Measurements from ENCODE around the gene IL11.

IL11 gene

DNA sequence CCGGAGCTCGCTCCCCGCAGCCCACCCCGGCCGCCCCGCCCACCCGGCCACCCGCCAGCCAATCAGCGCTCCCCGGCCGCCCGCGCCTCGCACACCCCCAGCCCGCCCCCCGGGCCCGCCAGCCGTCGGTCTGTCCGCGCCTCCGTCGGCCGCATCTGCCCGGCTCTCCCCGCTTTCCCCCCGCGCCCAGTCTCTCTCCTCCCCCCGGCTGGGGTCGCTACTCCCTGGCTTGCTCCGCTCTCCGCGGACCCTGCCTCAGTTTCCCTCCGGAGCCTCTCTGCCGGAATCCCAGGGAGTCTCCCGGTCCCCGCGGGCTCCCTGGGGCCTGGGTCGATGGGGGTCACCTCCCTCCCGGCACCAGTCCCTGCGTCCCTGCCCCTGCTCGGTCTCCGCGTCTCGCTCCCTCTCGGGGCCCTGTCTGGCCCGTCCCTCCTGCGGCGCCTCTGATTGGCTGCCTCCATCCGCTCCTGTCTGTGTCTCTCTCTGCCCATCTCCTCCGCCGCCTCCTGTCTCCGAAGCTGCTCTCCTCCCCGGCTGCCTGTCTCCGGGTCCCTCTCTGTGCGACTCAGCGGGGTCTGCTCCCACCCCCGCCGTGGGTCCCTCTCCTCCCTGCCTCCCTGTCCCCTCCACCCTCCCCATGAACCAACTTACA lies 484 bp downstream of the IL11 start:
- no peak for DNase-seq (ENCODE audit: low read depth)
- H3K4me3 ChIP-seq (ENCODE audit: low read depth, low read length) = no peak overlapping the region
- TF ChIP-seq, protein P1, sequence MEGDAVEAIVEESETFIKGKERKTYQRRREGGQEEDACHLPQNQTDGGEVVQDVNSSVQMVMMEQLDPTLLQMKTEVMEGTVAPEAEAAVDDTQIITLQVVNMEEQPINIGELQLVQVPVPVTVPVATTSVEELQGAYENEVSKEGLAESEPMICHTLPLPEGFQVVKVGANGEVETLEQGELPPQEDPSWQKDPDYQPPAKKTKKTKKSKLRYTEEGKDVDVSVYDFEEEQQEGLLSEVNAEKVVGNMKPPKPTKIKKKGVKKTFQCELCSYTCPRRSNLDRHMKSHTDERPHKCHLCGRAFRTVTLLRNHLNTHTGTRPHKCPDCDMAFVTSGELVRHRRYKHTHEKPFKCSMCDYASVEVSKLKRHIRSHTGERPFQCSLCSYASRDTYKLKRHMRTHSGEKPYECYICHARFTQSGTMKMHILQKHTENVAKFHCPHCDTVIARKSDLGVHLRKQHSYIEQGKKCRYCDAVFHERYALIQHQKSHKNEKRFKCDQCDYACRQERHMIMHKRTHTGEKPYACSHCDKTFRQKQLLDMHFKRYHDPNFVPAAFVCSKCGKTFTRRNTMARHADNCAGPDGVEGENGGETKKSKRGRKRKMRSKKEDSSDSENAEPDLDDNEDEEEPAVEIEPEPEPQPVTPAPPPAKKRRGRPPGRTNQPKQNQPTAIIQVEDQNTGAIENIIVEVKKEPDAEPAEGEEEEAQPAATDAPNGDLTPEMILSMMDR (IDR thresholded peaks at IDR 0.05; ENCODE audit: insufficient read depth, low read depth, low read length, missing control alignments) = no peak

DNA sequence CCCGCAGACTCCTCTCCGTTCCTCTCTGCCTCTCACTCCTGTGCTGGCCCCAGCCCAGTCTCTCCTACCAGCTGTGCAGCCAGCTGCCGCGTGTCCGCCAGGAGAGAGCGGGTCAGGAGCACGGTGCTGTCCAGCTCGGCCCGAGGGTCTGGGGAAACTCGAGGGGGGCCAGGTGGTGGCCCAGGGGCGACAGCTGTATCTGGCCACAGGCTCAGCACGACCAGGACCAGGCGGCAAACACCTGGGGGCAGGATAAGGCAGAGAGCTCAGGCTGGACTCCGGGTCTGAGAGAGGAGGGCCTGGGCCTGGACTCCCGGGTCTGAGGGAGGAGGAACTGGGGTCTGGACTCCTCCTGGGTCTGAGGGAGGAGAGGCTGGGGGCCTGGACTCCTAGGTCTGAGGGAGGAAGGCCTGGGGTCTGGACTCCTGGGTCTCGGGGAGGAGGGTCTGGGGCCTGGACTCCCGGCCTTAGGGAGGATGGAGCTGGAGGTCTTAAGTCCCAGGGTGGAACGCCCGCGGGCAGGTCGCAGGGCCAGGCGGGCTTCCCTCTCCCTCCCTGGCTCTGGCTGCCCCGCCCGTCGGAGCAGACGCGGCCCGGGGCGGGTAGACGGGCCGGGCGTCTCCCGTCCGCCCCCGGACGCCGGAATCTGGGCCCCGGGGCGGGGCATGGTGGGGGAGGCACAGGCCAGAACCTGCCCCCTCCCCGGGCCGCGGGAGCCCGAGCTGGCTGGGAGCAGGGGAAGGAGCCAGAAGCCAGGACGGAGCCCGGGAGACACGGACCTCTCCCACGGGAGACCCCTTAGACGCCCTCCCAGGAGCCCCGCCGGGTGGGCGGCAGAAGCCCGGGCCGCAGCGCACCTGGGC lies 1.3 kb downstream of the IL11 start:
- no peak for DNase-seq (ENCODE audit: low read depth)
- TF ChIP-seq, protein P1 (IDR thresholded peaks at IDR 0.05; ENCODE audit: insufficient read depth, low read depth, low read length, missing control alignments) = no peak
- no peak overlapping the region for H3K4me3 ChIP-seq (ENCODE audit: low read depth, low read length)

DNA sequence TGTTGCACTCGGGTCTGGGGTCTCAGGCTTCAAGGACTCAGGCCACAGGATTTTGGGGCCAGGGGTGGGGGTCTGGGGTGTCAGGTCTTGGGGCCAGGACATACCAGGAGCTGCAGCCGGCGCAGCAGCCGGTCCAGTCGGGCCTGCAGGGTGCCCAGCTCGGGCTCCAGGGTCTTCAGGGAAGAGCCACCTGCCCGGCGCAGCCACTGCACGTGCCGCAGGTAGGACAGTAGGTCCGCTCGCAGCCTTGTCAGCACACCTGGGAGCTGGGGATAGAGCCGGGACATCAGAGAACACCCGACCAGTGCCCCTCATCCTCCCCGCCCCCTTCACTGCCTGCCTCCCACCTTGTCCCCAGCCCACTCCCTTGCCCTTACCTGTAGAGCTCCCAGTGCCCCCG lies 2.2 kb downstream of the IL11 start:
- no peak overlapping the region for H3K4me3 ChIP-seq (ENCODE audit: low read depth, low read length)
- TF ChIP-seq, protein P1 (IDR thresholded peaks at IDR 0.05; ENCODE audit: insufficient read depth, low read depth, low read length, missing control alignments) = no peak
- DNase-seq (ENCODE audit: low read depth) = no peak

DNA sequence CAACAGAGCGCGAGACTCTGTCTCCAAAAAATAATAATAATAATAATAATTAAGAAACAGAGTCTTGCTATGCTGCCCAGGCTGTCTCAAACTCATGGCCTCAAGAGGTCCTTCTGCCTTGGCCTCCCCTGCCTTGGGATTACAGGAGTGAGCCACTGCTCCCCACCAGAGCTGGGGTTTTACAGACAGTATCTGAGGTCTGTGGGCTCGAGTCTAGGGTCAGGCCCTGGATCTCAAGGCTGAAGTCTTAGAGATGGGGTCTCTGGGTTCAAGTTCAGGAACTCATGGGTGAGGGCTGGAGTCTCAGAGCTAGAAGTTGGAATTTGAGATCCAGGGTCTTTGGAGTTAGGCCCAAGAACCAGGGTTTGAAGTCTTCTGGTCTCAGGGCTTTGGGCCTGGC lies 3.5 kb downstream of the IL11 start:
- H3K4me3 ChIP-seq (ENCODE audit: low read depth, low read length) = no peak overlapping the region
- TF ChIP-seq, protein P1 (IDR thresholded peaks at IDR 0.05; ENCODE audit: insufficient read depth, low read depth, low read length, missing control alignments) = no peak

DNA sequence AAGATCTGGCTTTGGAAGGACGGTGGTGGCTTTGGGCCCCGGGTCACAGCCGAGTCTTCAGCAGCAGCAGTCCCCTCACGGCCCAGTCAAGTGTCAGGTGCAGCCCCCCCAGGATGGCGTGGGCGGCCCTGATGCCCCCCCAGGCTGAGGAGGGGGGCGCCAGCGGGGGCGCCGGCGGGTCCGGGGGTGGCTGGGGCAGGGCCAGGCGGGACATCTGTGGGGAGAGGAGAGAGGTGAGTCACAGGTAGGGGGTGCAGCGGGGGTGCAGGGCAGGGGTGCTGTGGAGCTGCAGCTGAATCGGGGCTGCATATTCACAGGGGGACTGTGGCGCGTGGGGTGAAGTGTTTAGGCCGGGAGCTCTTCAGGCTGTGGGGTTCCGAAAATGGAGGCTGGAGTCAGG lies 4.3 kb downstream of the IL11 start:
- DNase-seq (ENCODE audit: low read depth) = no peak
- TF ChIP-seq, protein P1 (IDR thresholded peaks at IDR 0.05; ENCODE audit: insufficient read depth, low read depth, low read length, missing control alignments) = no peak
- H3K4me3 ChIP-seq (ENCODE audit: low read depth, low read length) = no peak overlapping the region

More for the DNA sequence above, 3.5 kb downstream of the IL11 start:
- no peak for DNase-seq (ENCODE audit: low read depth)

DNA sequence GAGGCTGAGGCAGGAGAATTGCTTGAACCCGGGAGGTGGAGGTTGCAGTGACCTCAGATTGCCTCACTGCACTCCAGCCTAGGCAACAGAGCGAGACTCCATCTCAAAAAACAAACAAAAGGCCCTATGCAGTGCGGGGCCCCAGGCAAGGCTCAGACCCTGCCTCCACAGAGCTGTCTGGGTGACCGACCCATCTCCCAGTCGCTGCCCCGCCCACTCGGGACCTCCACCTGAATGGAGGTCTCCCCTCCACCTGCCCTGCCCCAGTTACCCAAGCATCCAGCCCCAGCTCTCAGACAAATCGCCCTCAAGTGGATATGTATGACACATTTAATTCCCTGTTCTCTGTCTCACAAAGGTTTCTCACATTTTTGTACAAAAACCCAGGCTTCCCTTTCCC lies 5.0 kb downstream of the IL11 start:
- H3K4me3 ChIP-seq (ENCODE audit: low read depth, low read length) = no peak overlapping the region
- no peak for DNase-seq (ENCODE audit: low read depth)

More for the DNA sequence above, 5.0 kb downstream of the IL11 start:
- TF ChIP-seq, protein P1 (IDR thresholded peaks at IDR 0.05; ENCODE audit: insufficient read depth, low read depth, low read length, missing control alignments) = no peak

Measured in GM12865 (cell line).